Fibroblast of skin of scalp (primary cell): ENCODE data around the gene ARID4B.
"Not testable (repeated sequence)": the region's sequence is repeated elsewhere in the genome, so short reads cannot be mapped to it uniquely, and the experiment has no call there.

Experiments
- DNase-seq: peaks from one replicate; pipeline ENCODE4 v3.0.0-alpha.2; 2013

ARID4B gene

GRCh38 chr1:235296729-235297128 lies 31.2 kb downstream of the ARID4B start:
- no peak for DNase-seq

GRCh38 chr1:235295902-235296350 lies 32.1 kb downstream of the ARID4B start:
- no peak for DNase-seq

GRCh38 chr1:235293322-235293942 lies 34.5 kb downstream of the ARID4B start:
- no peak for DNase-seq

GRCh38 chr1:235292790-235293189 lies 35.2 kb downstream of the ARID4B start:
- DNase-seq = no peak

GRCh38 chr1:235291599-235292091 lies 36.3 kb downstream of the ARID4B start:
- no peak for DNase-seq

- no peak for DNase-seq
Observed at GRCh38 chr1:235290740-235291502, 37.1 kb downstream of the ARID4B start.

- DNase-seq = no peak
Observed at GRCh38 chr1:235289859-235290739, 37.9 kb downstream of the ARID4B start.

- DNase-seq = no peak
Observed at GRCh38 chr1:235287208-235287882, 40.6 kb downstream of the ARID4B start.

- no peak for DNase-seq
Observed at GRCh38 chr1:235286667-235287066, 41.3 kb downstream of the ARID4B start.

- no peak for DNase-seq
Observed at GRCh38 chr1:235284231-235284769, 43.7 kb downstream of the ARID4B start.

- not testable (repeated sequence) for DNase-seq
Observed at GRCh38 chr1:235283636-235284035, 44.3 kb downstream of the ARID4B start.

GRCh38 chr1:235280467-235280866 lies 47.5 kb downstream of the ARID4B start:
- no peak for DNase-seq

GRCh38 chr1:235279694-235280093 lies 48.3 kb downstream of the ARID4B start:
- DNase-seq = no peak

- DNase-seq = no peak
Observed at GRCh38 chr1:235278915-235279292, 49.1 kb downstream of the ARID4B start.

GRCh38 chr1:235278233-235278914 lies 49.6 kb downstream of the ARID4B start:
- DNase-seq = no peak

GRCh38 chr1:235277709-235278108 lies 50.3 kb downstream of the ARID4B start:
- DNase-seq = no peak

GRCh38 chr1:235275836-235276235 lies 52.1 kb downstream of the ARID4B start:
- DNase-seq = no peak

- DNase-seq = no peak
Observed at GRCh38 chr1:235275223-235275622, 52.8 kb downstream of the ARID4B start.

GRCh38 chr1:235272851-235273250 lies 55.1 kb downstream of the ARID4B start:
- DNase-seq = no peak

- DNase-seq = peak; percentile 22
Observed at GRCh38 chr1:235270625-235271024, 57.4 kb downstream of the ARID4B start.

- not testable (repeated sequence) for DNase-seq
Observed at GRCh38 chr1:235269990-235270389, 58.0 kb downstream of the ARID4B start.
